ENCODE data around the gene RNF14. TPM values are rescaled to one million over a fixed set of nuclear protein-coding genes. Genes with fewer than 3 reads are reported as not detected.

The RNF14 gene
- total and polyA plus RNA-seq, 9 of the 15 experiments (the other 6 are each of a cell fraction or from before 2014, with no cell fraction given): 36.3 to 140 (median 75.1) TPM

- no peak for TF ChIP-seq ZKSCAN1 (IDR thresholded peaks at IDR 0.05; ENCODE audit: low read depth, low read length)
- no peak for TF ChIP-seq CHD4 (IDR thresholded peaks at IDR 0.05; ENCODE audit: insufficient read depth, insufficient replicate concordance, low read depth, low read length, poor library complexity, severe bottlenecking)
- TF ChIP-seq KLF16 (IDR thresholded peaks at IDR 0.05): no peak
- TF ChIP-seq PRPF4 (IDR thresholded peaks at IDR 0.05; ENCODE audit: insufficient read depth, low read depth, low read length, poor library complexity, severe bottlenecking): no peak
- TF ChIP-seq ETV5 (CRISPR knock-in tag; IDR thresholded peaks at IDR 0.05; ENCODE audit: low read depth): peak; percentile 60; the same call in 1 of the 2 replicates
- TF ChIP-seq POLR2B (IDR thresholded peaks at IDR 0.05; ENCODE audit: low read depth, partially characterized antibody): no peak
- TF ChIP-seq HBP1 (CRISPR knock-in tag; IDR thresholded peaks at IDR 0.05): no peak
- TF ChIP-seq NFIC (IDR thresholded peaks at IDR 0.05): no peak
- TF ChIP-seq, protein P1, sequence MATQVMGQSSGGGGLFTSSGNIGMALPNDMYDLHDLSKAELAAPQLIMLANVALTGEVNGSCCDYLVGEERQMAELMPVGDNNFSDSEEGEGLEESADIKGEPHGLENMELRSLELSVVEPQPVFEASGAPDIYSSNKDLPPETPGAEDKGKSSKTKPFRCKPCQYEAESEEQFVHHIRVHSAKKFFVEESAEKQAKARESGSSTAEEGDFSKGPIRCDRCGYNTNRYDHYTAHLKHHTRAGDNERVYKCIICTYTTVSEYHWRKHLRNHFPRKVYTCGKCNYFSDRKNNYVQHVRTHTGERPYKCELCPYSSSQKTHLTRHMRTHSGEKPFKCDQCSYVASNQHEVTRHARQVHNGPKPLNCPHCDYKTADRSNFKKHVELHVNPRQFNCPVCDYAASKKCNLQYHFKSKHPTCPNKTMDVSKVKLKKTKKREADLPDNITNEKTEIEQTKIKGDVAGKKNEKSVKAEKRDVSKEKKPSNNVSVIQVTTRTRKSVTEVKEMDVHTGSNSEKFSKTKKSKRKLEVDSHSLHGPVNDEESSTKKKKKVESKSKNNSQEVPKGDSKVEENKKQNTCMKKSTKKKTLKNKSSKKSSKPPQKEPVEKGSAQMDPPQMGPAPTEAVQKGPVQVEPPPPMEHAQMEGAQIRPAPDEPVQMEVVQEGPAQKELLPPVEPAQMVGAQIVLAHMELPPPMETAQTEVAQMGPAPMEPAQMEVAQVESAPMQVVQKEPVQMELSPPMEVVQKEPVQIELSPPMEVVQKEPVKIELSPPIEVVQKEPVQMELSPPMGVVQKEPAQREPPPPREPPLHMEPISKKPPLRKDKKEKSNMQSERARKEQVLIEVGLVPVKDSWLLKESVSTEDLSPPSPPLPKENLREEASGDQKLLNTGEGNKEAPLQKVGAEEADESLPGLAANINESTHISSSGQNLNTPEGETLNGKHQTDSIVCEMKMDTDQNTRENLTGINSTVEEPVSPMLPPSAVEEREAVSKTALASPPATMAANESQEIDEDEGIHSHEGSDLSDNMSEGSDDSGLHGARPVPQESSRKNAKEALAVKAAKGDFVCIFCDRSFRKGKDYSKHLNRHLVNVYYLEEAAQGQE (IDR thresholded peaks at IDR 0.05; ENCODE audit: borderline replicate concordance): peak; percentile 85
- TF ChIP-seq, protein P1 (CRISPR knock-in tag; IDR thresholded peaks at IDR 0.05; ENCODE audit: low read depth): no peak
- no peak for TF ChIP-seq BRD4 (IDR thresholded peaks at IDR 0.05)
- no peak for TF ChIP-seq RBM34 (IDR thresholded peaks at IDR 0.05; ENCODE audit: borderline replicate concordance, insufficient read depth, low read length)
- TF ChIP-seq ILK (tag; IDR thresholded peaks at IDR 0.05; ENCODE audit: borderline replicate concordance, low read depth): no peak
- no peak for TF ChIP-seq NFE2L1 (tag; IDR thresholded peaks at IDR 0.05; ENCODE audit: borderline replicate concordance, low read depth)
Measured at GRCh38 chr5:141960449-141961323, 8.2 kb upstream of the RNF14 start (continued).

Measured in K562 (cell line).